ENCODE results near the gene MYO3B.

Gene MYO3B

GRCh38 chr2:170264522-170264860 is 86.5 kb downstream of the MYO3B start:
- Histone ChIP-seq H3K27me3 (ENCODE audit: control insufficient read depth, low read length) (no peaks in the 10 kb centered on the region), H3K9me3 (ENCODE audit: control insufficient read depth, insufficient read depth, low read length) (peaks cover 3% of the 10 kb centered on the region; the same call in 1 of the 2 replicates), H3K4me2 (ENCODE audit: low read length) (no peak overlapping the region), H3K27ac (ENCODE audit: low read depth, low read length) (no peak overlapping the region), H3K4me3 (ENCODE audit: low read length) (no peak overlapping the region), H3K79me2 (ENCODE audit: control insufficient read depth, low read length) (no peaks in the 10 kb centered on the region), H3K4me1 (ENCODE audit: control insufficient read depth, low read length) (no peaks in the 10 kb centered on the region), H4K20me1 (ENCODE audit: control insufficient read depth, insufficient read depth, low read depth, low read length) (no peaks in the 10 kb centered on the region), H3K36me3 (ENCODE audit: control insufficient read depth, low read length) (no peaks in the 10 kb centered on the region), H3K9me2 (replicated peaks; ENCODE audit: control insufficient read depth, low read length) (no peaks in the 10 kb centered on the region), H3F3A (ENCODE audit: control insufficient read depth, insufficient read depth) (no peaks in the 10 kb centered on the region)
- TF ChIP-seq CTCF (IDR thresholded peaks at IDR 0.05; ENCODE audit: low read depth, low read length, poor library complexity, severe bottlenecking) (no peak), EZH2phosphoT487 (IDR thresholded peaks at IDR 0.05; ENCODE audit: borderline replicate concordance, low read length) (no peak)

DNA sequence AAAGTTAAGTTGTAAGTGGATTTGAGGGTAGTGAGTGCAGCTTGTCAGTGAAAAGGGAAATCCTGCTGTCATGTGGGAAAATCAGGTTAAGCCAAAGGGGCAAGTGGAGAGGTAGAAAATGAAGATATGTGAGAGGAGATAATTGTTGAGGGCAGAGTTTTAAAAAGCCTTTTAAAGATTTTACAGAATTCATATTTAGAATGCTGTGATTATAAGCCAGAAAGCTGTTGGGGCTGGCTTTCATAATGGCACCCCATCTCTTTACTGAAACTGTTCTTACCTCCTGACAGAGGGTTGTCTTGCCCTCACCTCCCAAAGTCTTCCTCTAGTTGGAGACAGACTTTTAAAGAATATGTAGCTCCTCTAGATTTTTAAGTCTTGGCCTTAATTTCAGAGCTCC is 86.9 kb downstream of the MYO3B start:
- no peaks in the 10 kb centered on the region for H3K36me3 ChIP-seq (ENCODE audit: control insufficient read depth, low read length)
- no peaks in the 10 kb centered on the region for H3K27me3 ChIP-seq (ENCODE audit: control insufficient read depth, low read length)
- peaks cover 3% of the 10 kb centered on the region; the same call in 1 of the 2 replicates for H3K9me3 ChIP-seq (ENCODE audit: control insufficient read depth, insufficient read depth, low read length)
- TF ChIP-seq CTCF (IDR thresholded peaks at IDR 0.05; ENCODE audit: low read depth, low read length, poor library complexity, severe bottlenecking): no peak
- no peak for TF ChIP-seq EZH2phosphoT487 (IDR thresholded peaks at IDR 0.05; ENCODE audit: borderline replicate concordance, low read length)
- no peak overlapping the region for H3K27ac ChIP-seq (ENCODE audit: low read depth, low read length)
- no peak overlapping the region for H3K4me3 ChIP-seq (ENCODE audit: low read length)
- no peaks in the 10 kb centered on the region for H3F3A ChIP-seq (ENCODE audit: control insufficient read depth, insufficient read depth)
- no peaks in the 10 kb centered on the region for H3K9me2 ChIP-seq (replicated peaks; ENCODE audit: control insufficient read depth, low read length)
- H3K79me2 ChIP-seq (ENCODE audit: control insufficient read depth, low read length): no peaks in the 10 kb centered on the region
- no peaks in the 10 kb centered on the region for H3K4me1 ChIP-seq (ENCODE audit: control insufficient read depth, low read length)
- no peaks in the 10 kb centered on the region for H4K20me1 ChIP-seq (ENCODE audit: control insufficient read depth, insufficient read depth, low read depth, low read length)
- H3K4me2 ChIP-seq (ENCODE audit: low read length): no peak overlapping the region

GRCh38 chr2:170265321-170265720 is 87.4 kb downstream of the MYO3B start:
- H3F3A ChIP-seq (ENCODE audit: control insufficient read depth, insufficient read depth): no peaks in the 10 kb centered on the region
- no peaks in the 10 kb centered on the region for H4K20me1 ChIP-seq (ENCODE audit: control insufficient read depth, insufficient read depth, low read depth, low read length)
- H3K36me3 ChIP-seq (ENCODE audit: control insufficient read depth, low read length): no peaks in the 10 kb centered on the region
- TF ChIP-seq EZH2phosphoT487 (IDR thresholded peaks at IDR 0.05; ENCODE audit: borderline replicate concordance, low read length): no peak
- no peak for TF ChIP-seq CTCF (IDR thresholded peaks at IDR 0.05; ENCODE audit: low read depth, low read length, poor library complexity, severe bottlenecking)
- no peak overlapping the region for H3K4me3 ChIP-seq (ENCODE audit: low read length)
- H3K27ac ChIP-seq (ENCODE audit: low read depth, low read length): no peak overlapping the region
- H3K4me2 ChIP-seq (ENCODE audit: low read length): no peak overlapping the region
- H3K9me3 ChIP-seq (ENCODE audit: control insufficient read depth, insufficient read depth, low read length): peaks cover 3% of the 10 kb centered on the region; the same call in 1 of the 2 replicates
- H3K4me1 ChIP-seq (ENCODE audit: control insufficient read depth, low read length): no peaks in the 10 kb centered on the region
- H3K79me2 ChIP-seq (ENCODE audit: control insufficient read depth, low read length): no peaks in the 10 kb centered on the region
- H3K9me2 ChIP-seq (replicated peaks; ENCODE audit: control insufficient read depth, low read length): no peaks in the 10 kb centered on the region
- H3K27me3 ChIP-seq (ENCODE audit: control insufficient read depth, low read length): no peaks in the 10 kb centered on the region

DNA sequence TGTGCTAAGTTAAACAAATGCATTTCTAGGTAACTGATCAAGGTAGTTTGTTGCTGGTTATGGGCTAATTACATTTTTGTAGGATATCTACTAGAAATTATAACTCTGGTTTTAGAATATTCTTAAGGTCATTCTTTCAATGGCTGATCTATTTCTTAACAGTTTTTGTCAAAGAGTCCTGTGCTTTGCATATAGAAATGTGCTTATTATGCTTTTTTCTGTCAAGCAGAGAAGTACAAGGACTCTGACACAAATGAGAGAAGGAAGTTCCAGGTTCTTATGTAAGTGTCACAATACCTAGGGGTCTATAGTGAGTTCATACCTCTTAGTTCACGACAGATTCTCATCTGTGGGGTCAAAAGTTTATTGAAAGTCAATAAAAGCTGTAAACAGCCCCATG is 88.4 kb downstream of the MYO3B start:
- no peak overlapping the region for H3K27ac ChIP-seq (ENCODE audit: low read depth, low read length)
- no peaks in the 10 kb centered on the region for H3K36me3 ChIP-seq (ENCODE audit: control insufficient read depth, low read length)
- H3K4me3 ChIP-seq (ENCODE audit: low read length): no peak overlapping the region
- H3K27me3 ChIP-seq (ENCODE audit: control insufficient read depth, low read length): no peaks in the 10 kb centered on the region
- H3K9me2 ChIP-seq (replicated peaks; ENCODE audit: control insufficient read depth, low read length): no peaks in the 10 kb centered on the region
- no peaks in the 10 kb centered on the region for H4K20me1 ChIP-seq (ENCODE audit: control insufficient read depth, insufficient read depth, low read depth, low read length)
- no peaks in the 10 kb centered on the region for H3F3A ChIP-seq (ENCODE audit: control insufficient read depth, insufficient read depth)
- TF ChIP-seq CTCF (IDR thresholded peaks at IDR 0.05; ENCODE audit: low read depth, low read length, poor library complexity, severe bottlenecking) (no peak), EZH2phosphoT487 (IDR thresholded peaks at IDR 0.05; ENCODE audit: borderline replicate concordance, low read length) (no peak)
- H3K4me2 ChIP-seq (ENCODE audit: low read length): no peak overlapping the region
- peaks cover 3% of the 10 kb centered on the region; the same call in 1 of the 2 replicates for H3K9me3 ChIP-seq (ENCODE audit: control insufficient read depth, insufficient read depth, low read length)
- no peaks in the 10 kb centered on the region for H3K4me1 ChIP-seq (ENCODE audit: control insufficient read depth, low read length)
- H3K79me2 ChIP-seq (ENCODE audit: control insufficient read depth, low read length): no peaks in the 10 kb centered on the region

All from DOHH2 (cell line).